AG04449 (cell line): ENCODE results near the gene SYTL3.
"Not testable (repeated sequence)": the region's sequence is repeated elsewhere in the genome, so short reads cannot be mapped to it uniquely, and the experiment has no call there.

Experiments used
- CTCF ChIA-PET: fragments of 350-600 bp; formaldehyde crosslinking; extraction: SDS; loops from one replicate; lab custom pipeline; 2021; ENCODE audit warnings: antibody characterized with exemption; lab: Yijun Ruan, JAX
- POLR2A ChIA-PET: fragments of 400-600, 350-600 bp; formaldehyde crosslinking; extraction: SDS; loops from one replicate; lab custom pipeline; 2020; ENCODE audit warnings: antibody characterized with exemption, inconsistent platforms; lab: Yijun Ruan, JAX
- DNase-seq: peaks from one replicate; pipeline ENCODE4 v3.0.0-alpha.2; 2010; ENCODE audit warnings: low read depth, low spot score
- H3K4me3 ChIP-seq: 2 replicates; pipeline ENCODE4 v1.5.1; 2011; ENCODE audit warnings: low read depth, mild to moderate bottlenecking, control low read depth, low read length
- CTCF ChIP-seq: IDR thresholded peaks from one replicate; pipeline ENCODE4 v1.5.1; 2011; ENCODE audit warnings: mild to moderate bottlenecking, moderate library complexity, low read length, control low read depth, inconsistent platforms; ENCODE audit not compliant: insufficient read depth; ENCODE audit errors: missing control alignments

SYTL3 gene

GRCh38 chr6:158649289-158650143 is at the start of gene SYTL3:
Gene SYTL3 (plus strand): TSS chr6:158650054. CDS start chr6:158663269, 13,215 bp downstream.
- no peak within 1 kb of the TSS for H3K4me3 ChIP-seq
- TF ChIP-seq CTCF = no peak
- peak; percentile 69 for DNase-seq
- POLR2A ChIA-PET = interaction anchor here (0.6 to 1.4 kb wide), 2 partner anchors 11 to 83 kb away, joined by 3 read pairs; no protein-coding TSS in a partner anchor
- CTCF ChIA-PET = interaction anchor here (0.6 to 4.5 kb wide), 9 partner anchors 10 to 435 kb away, joined by 3 to 27 read pairs (median 5); no protein-coding TSS in a partner anchor

- POLR2A ChIA-PET = no interaction called here
- CTCF ChIA-PET = interaction anchor here (0.8 to 13.1 kb wide), 6 partner anchors 12 to 390 kb away, joined by 3 to 257 read pairs (median 50); partner anchors contain the start of gene DYNLT1
- no peak for DNase-seq
- TF ChIP-seq CTCF = no peak
- no peak overlapping the region for H3K4me3 ChIP-seq
These were observed 46.4 kb upstream of the SYTL3 start for GRCh38 chr6:158603261-158604047.

GRCh38 chr6:158604048-158604406 is 45.8 kb upstream of the SYTL3 start:
- no peak for TF ChIP-seq CTCF
- DNase-seq = no peak
- ChIA-PET CTCF (interaction anchor here (1.2 to 13.1 kb wide), 8 partner anchors 12 to 390 kb away, joined by 4 to 257 read pairs (median 31); no protein-coding TSS in a partner anchor), POLR2A (no interaction called here)
- H3K4me3 ChIP-seq = no peak overlapping the region

GRCh38 chr6:158605266-158605878 is 44.5 kb upstream of the SYTL3 start:
- CTCF ChIA-PET = interaction anchor here (0.6 to 13.1 kb wide), 37 partner anchors 13 to 460 kb away, joined by 3 to 257 read pairs (median 4); partner anchors contain the start of gene TMEM181
- no peak overlapping the region for H3K4me3 ChIP-seq
- POLR2A ChIA-PET = interaction anchor here (0.9 kb wide), 1 partner anchor 392 kb away, joined by 3 read pairs; no protein-coding TSS in a partner anchor
- TF ChIP-seq CTCF = peak; percentile 73
- DNase-seq = peak; percentile 29

GRCh38 chr6:158606011-158606410 is 43.8 kb upstream of the SYTL3 start:
- POLR2A ChIA-PET, DNase-seq, H3K4me3 ChIP-seq: not testable (repeated sequence)
- CTCF ChIA-PET = interaction anchor here (0.6 to 13.1 kb wide), 31 partner anchors 14 to 411 kb away, joined by 3 to 257 read pairs (median 4); partner anchors contain the start of gene TMEM181

- H3K4me3 ChIP-seq = no peak overlapping the region
- TF ChIP-seq CTCF = no peak
These were observed 42.9 kb upstream of the SYTL3 start for GRCh38 chr6:158606935-158607334.

More at GRCh38 chr6:158606935-158607334, 42.9 kb upstream of the SYTL3 start:
- DNase-seq = no peak
- ChIA-PET CTCF (interaction anchor here (1.4 to 13.1 kb wide), 9 partner anchors 13 to 393 kb away, joined by 3 to 257 read pairs (median 16); no protein-coding TSS in a partner anchor), POLR2A (no interaction called here)
